Activated T-helper 1 cell treated with anti-CD3 and anti-CD28 coated beads, Interleukin-12 subunit alpha, Interleukin-12 subunit beta, Interleukin-2, Interleukin-4 antibody, amounts not matched to agents 30 ng/mL and 10 ng/mL and 1 ng/mL, durations not matched to agents 14 hours and 24 hours and 36 hours (primary cell): ENCODE data around the gene SERPINA4. TPM values are rescaled to one million over a fixed set of nuclear protein-coding genes. Genes with fewer than 3 reads are reported as not detected.

ENCODE experiments used
- total RNA-seq: library from RNA; stranded (reverse); gene quantifications from 2 replicates; pipeline ENCODE4 v1.2.3, GENCODE V29; 2022

Gene SERPINA4
- total RNA-seq, 1 donor from 2014 or later, result not detected

Other genes starting within 250 kb of the SERPINA4 start
- gene SERPINA6, start 238.1 kb upstream of the SERPINA4 start, total RNA-seq, result not detected in 2 replicates
- gene SERPINA2, start 194.7 kb upstream of the SERPINA4 start, total RNA-seq, result not detected in 2 replicates
- 0.12 TPM in 1 of 2 replicates, not detected in the other for gene SERPINA1, start 172.8 kb upstream of the SERPINA4 start, total RNA-seq
- not detected in 2 replicates for gene SERPINA11, start 108.6 kb upstream of the SERPINA4 start, total RNA-seq
- not detected in 2 replicates for gene SERPINA9, start 85.2 kb upstream of the SERPINA4 start, total RNA-seq
- not detected in 2 replicates for gene SERPINA12, start 52.0 kb upstream of the SERPINA4 start, total RNA-seq
- gene SERPINA5, start 20.0 kb downstream of the SERPINA4 start, total RNA-seq, result not detected in 2 replicates
- gene SERPINA3, start 50.9 kb downstream of the SERPINA4 start, total RNA-seq, result not detected in 2 replicates
- gene GSC, start 208.7 kb downstream of the SERPINA4 start, total RNA-seq, result not detected in 2 replicates